ENCODE measurements around the gene PRODH. TPM values are rescaled to one million over a fixed set of nuclear protein-coding genes. Genes with fewer than 3 reads are reported as not detected.
"Not testable (repeated sequence)": the region's sequence is repeated elsewhere in the genome, so short reads cannot be mapped to it uniquely, and the experiment has no call there.

PRODH gene
- total RNA-seq, 4 donors from 2014 or later, result 48.3 to 202 (median 147) TPM

DNA sequence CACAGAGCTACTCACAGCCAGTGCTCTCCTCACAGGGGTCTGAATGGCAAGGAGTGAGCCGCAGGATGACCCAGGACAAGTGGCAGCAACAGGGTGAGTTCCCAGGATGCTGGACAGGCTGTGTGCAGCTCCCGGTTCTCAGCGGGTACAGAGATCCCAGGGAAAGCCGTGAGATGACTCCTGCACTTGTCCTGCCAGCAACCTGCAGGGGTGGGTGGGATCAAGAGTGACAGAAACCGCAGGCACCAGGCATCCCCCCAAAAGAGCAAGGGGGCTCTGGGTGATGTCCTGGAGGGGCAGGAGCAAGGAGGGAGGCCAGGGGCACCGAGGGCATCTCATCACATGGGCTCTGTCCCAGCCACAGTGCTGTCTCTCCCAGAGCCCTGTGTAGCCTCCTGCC is 15.9 kb upstream of the PRODH start:
- Histone ChIP-seq H3K9me3 (no peaks in the 10 kb centered on the region), H3K27ac (no peak overlapping the region), H3K27me3 (peaks cover 0 to 16% of the 10 kb centered on the region in 2 donors), H3K4me1 (no peaks in the 10 kb centered on the region), H3K4me3 (no peak overlapping the region), H3K36me3 (no peaks in the 10 kb centered on the region)
- TF ChIP-seq POLR2A (IDR thresholded peaks at IDR 0.05) (no peak), CTCF (IDR thresholded peaks at IDR 0.05) (no peak), EP300 (IDR thresholded peaks at IDR 0.05) (no peak)
- no peak for DNase-seq (ENCODE audit: low spot score in 2 of 2)
- 70 to 81% methylated on average over 5 to 6 of the region's 6 CpGs for WGBS, 2 donors

- peak in 1 of 2 donors; percentile 7 for DNase-seq (ENCODE audit: low spot score in 2 of 2)
- 81 to 92% methylated on average over 3 to 5 of the region's 5 CpGs for WGBS, 2 donors
Observed at GRCh38 chr22:18950141-18950540, 14.0 kb upstream of the PRODH start.

DNA sequence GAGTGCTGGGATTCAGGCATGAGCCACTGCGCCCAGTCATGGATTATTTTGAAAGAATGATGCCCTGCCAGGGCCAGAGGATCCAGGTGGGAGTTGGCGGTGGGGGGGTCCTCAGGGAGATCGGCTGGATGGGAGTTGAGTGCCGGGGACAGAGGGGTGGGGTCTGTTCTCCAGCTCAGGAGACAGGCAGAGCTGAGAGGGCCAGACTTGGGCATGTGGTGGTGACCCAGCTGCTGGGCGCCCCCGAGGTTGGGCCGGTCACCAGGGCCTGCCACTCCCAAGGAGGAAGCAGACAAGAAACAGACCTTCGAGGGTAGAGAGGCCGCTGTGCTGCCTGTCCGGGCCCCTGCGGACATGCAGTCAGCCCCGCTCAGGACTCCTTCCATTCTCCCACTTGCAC is 11.8 kb upstream of the PRODH start:
- WGBS, 2 donors, result 59 to 76% methylated on average over 11 to 12 of the region's 12 CpGs
- H3K36me3 ChIP-seq, result no peaks in the 10 kb centered on the region
- no peak overlapping the region for H3K4me3 ChIP-seq
- no peak overlapping the region for H3K27ac ChIP-seq
- TF ChIP-seq EP300 (IDR thresholded peaks at IDR 0.05) (no peak), CTCF (IDR thresholded peaks at IDR 0.05) (no peak), POLR2A (IDR thresholded peaks at IDR 0.05) (no peak)
- no peaks in the 10 kb centered on the region for H3K9me3 ChIP-seq
- H3K27me3 ChIP-seq, result peaks cover 0 to 16% of the 10 kb centered on the region in 2 donors
- H3K4me1 ChIP-seq, result no peaks in the 10 kb centered on the region
- DNase-seq (ENCODE audit: low spot score in 2 of 2), result peak in 1 of 2 donors; percentile 6

More at GRCh38 chr22:18950141-18950540, 14.0 kb upstream of the PRODH start:
- Histone ChIP-seq H3K27me3 (peaks cover 0 to 16% of the 10 kb centered on the region in 2 donors), H3K4me1 (no peaks in the 10 kb centered on the region), H3K4me3 (no peak overlapping the region), H3K36me3 (no peaks in the 10 kb centered on the region), H3K27ac (no peak overlapping the region), H3K9me3 (no peaks in the 10 kb centered on the region)
- TF ChIP-seq POLR2A (IDR thresholded peaks at IDR 0.05), result no peak
- TF ChIP-seq EP300 (IDR thresholded peaks at IDR 0.05), result no peak
- no peak for TF ChIP-seq CTCF (IDR thresholded peaks at IDR 0.05)

DNA sequence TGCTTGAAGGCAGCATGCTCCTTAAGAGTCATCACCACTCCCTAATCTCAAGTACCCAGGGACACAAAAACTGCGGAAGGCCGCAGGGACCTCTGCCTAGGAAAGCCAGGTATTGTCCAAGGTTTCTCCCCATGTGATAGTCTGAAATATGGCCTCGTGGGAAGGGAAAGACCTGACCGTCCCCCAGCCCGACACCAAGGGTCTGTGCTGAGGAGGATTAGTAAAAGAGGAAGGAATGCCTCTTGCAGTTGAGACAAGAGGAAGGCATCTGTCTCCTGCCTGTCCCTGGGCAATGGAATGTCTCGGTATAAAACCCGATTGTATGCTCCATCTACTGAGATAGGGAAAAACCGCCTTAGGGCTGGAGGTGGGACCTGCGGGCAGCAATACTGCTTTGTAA is 11.0 kb upstream of the PRODH start:
- H3K9me3 ChIP-seq; H3K27ac ChIP-seq; H3K4me3 ChIP-seq; DNase-seq (ENCODE audit: low spot score in 2 of 2); H3K36me3 ChIP-seq; H3K4me1 ChIP-seq: not testable (repeated sequence)
- WGBS, 2 donors, result 56 to 60% methylated on average over 2 to 3 of the region's 9 CpGs
- peaks cover 0 to 16% of the 10 kb centered on the region in 2 donors for H3K27me3 ChIP-seq

DNA sequence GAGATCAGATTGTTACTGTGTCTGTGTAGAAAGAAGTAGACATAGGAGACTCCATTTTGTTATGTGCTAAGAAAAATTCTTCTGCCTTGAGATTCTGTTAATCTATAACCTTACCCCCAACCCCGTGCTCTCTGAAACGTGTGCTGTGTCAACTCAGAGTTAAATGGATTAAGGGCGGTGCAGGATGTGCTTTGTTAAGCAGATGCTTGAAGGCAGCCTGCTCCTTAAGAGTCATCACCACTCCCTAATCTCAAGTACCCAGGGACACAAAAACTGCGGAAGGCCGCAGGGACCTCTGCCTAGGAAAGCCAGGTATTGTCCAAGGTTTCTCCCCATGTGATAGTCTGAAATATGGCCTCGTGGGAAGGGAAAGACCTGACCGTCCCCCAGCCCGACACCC is 2.6 kb upstream of the PRODH start:
- H3K27me3 ChIP-seq; H3K27ac ChIP-seq; H3K36me3 ChIP-seq; H3K9me3 ChIP-seq; DNase-seq (ENCODE audit: low spot score in 2 of 2); H3K4me3 ChIP-seq; H3K4me1 ChIP-seq: not testable (repeated sequence)
- WGBS, 2 donors, result 28% methylated on average over 3 of the region's 8 CpGs; no CpG with 5 or more reads in 1 of the 2 donors

- not testable (repeated sequence) for DNase-seq (ENCODE audit: low spot score in 2 of 2); H3K27me3 ChIP-seq; H3K4me1 ChIP-seq; H3K9me3 ChIP-seq; H3K36me3 ChIP-seq; H3K4me3 ChIP-seq; H3K27ac ChIP-seq
- WGBS, 2 donors, result no CpG with 5 or more reads among the region's 7 CpGs
Observed at GRCh38 chr22:18934688-18935087, 1.4 kb downstream of the PRODH start.

DNA sequence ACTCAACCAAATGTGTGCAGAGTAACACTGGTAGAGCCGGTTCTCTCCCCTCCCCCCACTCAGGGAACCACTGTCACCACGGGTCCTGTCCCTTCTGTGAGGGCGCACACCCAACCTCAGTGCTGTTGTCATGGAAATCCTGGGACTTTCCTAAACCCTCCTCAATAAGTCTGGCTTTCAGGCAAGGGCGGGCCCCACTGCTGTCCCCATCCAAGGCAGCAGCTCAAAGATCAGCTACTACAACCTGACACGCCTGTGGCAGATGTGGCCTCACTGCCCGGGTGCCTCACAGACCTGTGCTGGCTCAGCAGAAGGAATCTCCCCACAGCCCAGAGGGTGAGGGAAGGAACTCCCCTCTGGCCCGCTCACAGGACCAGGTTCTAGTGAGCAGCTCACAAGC is 2.2 kb downstream of the PRODH start:
- Histone ChIP-seq H3K27ac (no peak overlapping the region), H3K4me3 (no peak overlapping the region), H3K9me3 (no peaks in the 10 kb centered on the region), H3K36me3 (no peaks in the 10 kb centered on the region), H3K4me1 (no peaks in the 10 kb centered on the region), H3K27me3 (no peaks in the 10 kb centered on the region)
- no CpG with 5 or more reads among the region's 7 CpGs for WGBS, 2 donors
- no peak for DNase-seq (ENCODE audit: low spot score in 2 of 2)
- TF ChIP-seq CTCF (IDR thresholded peaks at IDR 0.05) (no peak), POLR2A (IDR thresholded peaks at IDR 0.05) (no peak), EP300 (IDR thresholded peaks at IDR 0.05) (no peak)

Measured in tibial nerve (tissue), 4 donors.